Nephron (organoid): ENCODE measurements around the gene TMEM123.

Experiments
- H3K27ac Mint-ChIP-seq, 3 experiments: 2 replicates each; pipeline ENCODE4 v1.8.0; 2020; ENCODE audit warnings: mixed read lengths in 3 of 3, mild to moderate bottlenecking in 2 of 3, moderate library complexity in 1 of 3
- H3K27me3 Mint-ChIP-seq: 2 replicates; pipeline ENCODE4 v1.8.0; 2021; ENCODE audit warnings: low read depth, mild to moderate bottlenecking, moderate library complexity, mixed read lengths
- H3K36me3 Mint-ChIP-seq: 2 replicates; pipeline ENCODE4 v1.8.0; 2020; ENCODE audit warnings: low read depth, mixed read lengths
- H3K4me1 Mint-ChIP-seq: 2 replicates; pipeline ENCODE4 v1.8.0; 2020; ENCODE audit warnings: mixed read lengths
- H3K4me3 Mint-ChIP-seq, 3 experiments: 2 replicates each; pipeline ENCODE4 v1.8.0; 2020; ENCODE audit warnings: mild to moderate bottlenecking in 3 of 3, mixed read lengths in 3 of 3, moderate library complexity in 2 of 3
- H3K9me3 Mint-ChIP-seq: 2 replicates; pipeline ENCODE4 v1.8.0; 2020; ENCODE audit warnings: mixed read lengths
- CTCF ChIP-seq, 3 experiments: fragments of 200-600 bp; sonication (generic); IDR thresholded peaks; one replicate each; pipeline ENCODE4 v1.5.0; 2021; ENCODE audit warnings: antibody characterized with exemption in 3 of 3; ENCODE audit not compliant: unreplicated experiment in 3 of 3

TMEM123 gene

GRCh38 chr11:102451681-102452460 lies 694 bp downstream of the TMEM123 start:
- peak in 1 of 3 experiments; percentile 9 for TF ChIP-seq CTCF (IDR thresholded peaks at IDR 0.05; ENCODE audit: unreplicated experiment in 3 of 3)
- Mint-ChIP-seq H3K36me3 (peaks cover 9% of the 10 kb centered on the region), H3K4me3 (peak overlapping the region; percentile 99), H3K4me1 (peaks cover 50% of the 10 kb centered on the region), H3K27me3 (no peaks in the 10 kb centered on the region), H3K9me3 (no peaks in the 10 kb centered on the region), H3K27ac (peak overlapping the region; percentile 89 to 99 (median 99))

GRCh38 chr11:102451041-102451680 lies 1.4 kb downstream of the TMEM123 start:
- Mint-ChIP-seq H3K4me3 (peak overlapping the region; percentile 99), H3K4me1 (peaks cover 50% of the 10 kb centered on the region), H3K27ac (peak overlapping the region; percentile 89 to 99 (median 99)), H3K36me3 (peaks cover 12% of the 10 kb centered on the region), H3K9me3 (no peaks in the 10 kb centered on the region), H3K27me3 (no peaks in the 10 kb centered on the region)
- TF ChIP-seq CTCF (IDR thresholded peaks at IDR 0.05; ENCODE audit: unreplicated experiment in 3 of 3): no peak

- H3K27me3 Mint-ChIP-seq: no peaks in the 10 kb centered on the region
These were observed 2.7 kb downstream of the TMEM123 start for GRCh38 chr11:102449651-102450570.

GRCh38 chr11:102448869-102449224 lies 3.7 kb downstream of the TMEM123 start:
- peak overlapping the region in 2 of 3 experiments; percentile 20 to 30 for H3K27ac Mint-ChIP-seq
- peak overlapping the region in 1 of 3 experiments; percentile 99 for H3K4me3 Mint-ChIP-seq
- H3K27me3 Mint-ChIP-seq: no peaks in the 10 kb centered on the region
- no peak for TF ChIP-seq CTCF (IDR thresholded peaks at IDR 0.05; ENCODE audit: unreplicated experiment in 3 of 3)
- H3K36me3 Mint-ChIP-seq: peaks cover 34% of the 10 kb centered on the region
- H3K9me3 Mint-ChIP-seq: peaks cover under 1% of the 10 kb centered on the region
- H3K4me1 Mint-ChIP-seq: peaks cover 42% of the 10 kb centered on the region

More at GRCh38 chr11:102449651-102450570, 2.7 kb downstream of the TMEM123 start:
- peak overlapping the region in 2 of 3 experiments; percentile 4 to 6 for H3K27ac Mint-ChIP-seq
- peak overlapping the region; percentile 99 for H3K4me3 Mint-ChIP-seq
- peaks cover 25% of the 10 kb centered on the region for H3K36me3 Mint-ChIP-seq
- no peaks in the 10 kb centered on the region for H3K9me3 Mint-ChIP-seq
- no peak for TF ChIP-seq CTCF (IDR thresholded peaks at IDR 0.05; ENCODE audit: unreplicated experiment in 3 of 3)
- peaks cover 42% of the 10 kb centered on the region for H3K4me1 Mint-ChIP-seq

GRCh38 chr11:102447941-102448868 lies 4.4 kb downstream of the TMEM123 start:
- peaks cover 7% of the 10 kb centered on the region for H3K9me3 Mint-ChIP-seq
- peak overlapping the region in 1 of 3 experiments; percentile 99 for H3K4me3 Mint-ChIP-seq
- no peaks in the 10 kb centered on the region for H3K27me3 Mint-ChIP-seq
- TF ChIP-seq CTCF (IDR thresholded peaks at IDR 0.05; ENCODE audit: unreplicated experiment in 3 of 3): no peak
- peaks cover 42% of the 10 kb centered on the region for H3K4me1 Mint-ChIP-seq
- H3K27ac Mint-ChIP-seq: peak overlapping the region in 2 of 3 experiments; percentile 20 to 30
- H3K36me3 Mint-ChIP-seq: peaks cover 40% of the 10 kb centered on the region
